AML-193 (cell line): ENCODE data around the gene CAMKMT.
"Not testable (repeated sequence)": the region's sequence is repeated elsewhere in the genome, so short reads cannot be mapped to it uniquely, and the experiment has no call there.

Experiments used
- DNase-seq, 2 experiments: peaks; one replicate each; lab custom pipeline; 2025; lab: John Stamatoyannopoulos, UW

CAMKMT gene

GRCh38 chr2:44360749-44361329 lies 908 bp upstream of the CAMKMT start:
- DNase-seq, result peak in 1 of 2 experiments; percentile 19

GRCh38 chr2:44362207-44363015 lies 664 bp downstream of the CAMKMT start:
- DNase-seq, result peak; percentile 9 to 31

- DNase-seq, result no peak
Observed at GRCh38 chr2:44364604-44365003, 2.9 kb downstream of the CAMKMT start.

- DNase-seq, result no peak
Observed at GRCh38 chr2:44367591-44367990, 5.8 kb downstream of the CAMKMT start.

DNA sequence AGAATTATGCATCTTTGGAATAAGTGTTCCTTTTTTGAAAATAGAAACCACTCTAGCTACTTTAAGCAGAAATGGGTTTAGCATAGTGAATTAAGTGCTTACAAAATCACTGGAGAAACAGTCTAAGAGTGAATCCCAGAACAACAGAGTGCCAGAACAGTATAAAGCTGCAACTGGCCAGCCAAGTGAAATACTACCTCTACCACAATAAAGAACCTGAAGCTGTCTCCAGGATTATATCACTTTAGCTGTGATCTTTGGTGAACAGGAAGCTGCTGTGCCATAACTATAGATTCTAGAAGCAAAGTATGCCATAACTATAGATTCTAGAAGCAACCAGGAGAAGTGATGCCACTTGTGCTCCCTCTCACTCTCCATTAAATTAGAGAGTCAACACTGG lies 7.6 kb downstream of the CAMKMT start:
- DNase-seq, result peak in 1 of 2 experiments; percentile 25

GRCh38 chr2:44371445-44371844 lies 9.7 kb downstream of the CAMKMT start:
- no peak for DNase-seq

- DNase-seq, result no peak
Observed at GRCh38 chr2:44372246-44372645, 10.5 kb downstream of the CAMKMT start.

DNA sequence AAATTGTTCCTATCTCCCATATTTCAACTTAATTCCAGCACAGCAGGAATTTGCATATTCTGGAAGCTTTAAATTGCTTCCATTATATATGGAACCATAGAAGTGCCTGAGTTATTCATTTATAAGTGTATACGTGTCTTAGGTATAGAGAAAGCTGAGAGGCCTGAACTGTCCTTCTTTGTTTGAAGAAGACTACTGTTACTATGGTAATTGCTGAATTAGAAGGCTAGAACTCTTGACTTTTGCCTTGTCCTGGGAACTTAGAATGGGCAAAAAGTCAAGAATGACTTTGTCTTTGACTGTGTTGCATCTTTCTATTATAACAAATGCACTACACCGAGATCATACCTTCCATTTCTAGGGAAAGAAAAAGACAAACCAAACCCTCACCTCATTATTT lies 15.7 kb downstream of the CAMKMT start:
- no peak for DNase-seq

DNA sequence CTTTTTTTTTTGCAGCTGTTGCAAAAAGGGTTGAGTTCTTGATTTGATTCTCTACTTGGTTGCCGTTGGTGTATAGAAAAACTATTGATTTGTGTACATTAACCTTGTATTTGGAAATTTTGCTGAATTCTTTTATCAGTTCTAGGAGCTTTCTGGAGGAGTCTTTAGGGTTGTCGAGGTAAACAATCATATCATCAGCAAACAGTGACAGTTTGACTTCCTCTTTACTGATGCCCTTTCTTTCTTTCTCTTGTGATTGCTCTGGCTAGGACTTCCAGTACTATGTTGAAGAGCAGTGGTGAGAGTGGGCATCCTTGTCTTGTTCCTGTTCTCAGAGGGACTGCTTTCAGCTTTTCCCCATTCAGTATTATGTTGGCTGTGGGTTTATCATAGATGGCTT lies 23.5 kb downstream of the CAMKMT start:
- not testable (repeated sequence) for DNase-seq

- DNase-seq, result no peak
Observed at GRCh38 chr2:44388877-44389276, 27.1 kb downstream of the CAMKMT start.

- DNase-seq, result peak; percentile 6 to 22
Observed at GRCh38 chr2:44389895-44390294, 28.1 kb downstream of the CAMKMT start.

DNA sequence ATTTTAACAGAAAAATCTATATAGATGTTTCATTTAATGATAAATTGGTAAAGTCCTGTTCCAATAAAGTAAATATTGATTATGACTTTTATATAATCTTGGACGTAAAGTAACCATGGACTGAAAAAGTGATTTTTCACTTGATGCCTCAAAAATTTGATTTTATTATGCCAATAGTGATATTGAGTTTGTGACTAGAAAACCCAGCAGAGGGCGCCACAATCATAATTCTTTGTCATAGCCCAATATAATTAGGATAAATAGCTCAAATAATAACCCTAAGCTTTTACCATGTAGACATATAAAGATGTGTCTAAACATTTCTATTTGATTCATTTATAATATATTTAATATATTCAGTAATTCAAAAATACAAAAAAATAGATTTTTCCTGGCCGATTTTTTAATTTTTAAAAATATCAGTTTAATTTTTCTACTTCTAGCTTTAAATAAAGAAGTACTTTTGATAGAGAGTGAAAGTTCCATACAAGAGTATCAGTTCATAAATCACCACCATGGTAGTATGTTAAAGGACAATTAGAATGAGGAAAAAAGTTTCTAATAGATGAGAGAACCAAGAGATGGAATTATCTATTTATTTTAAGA lies 30.7 kb downstream of the CAMKMT start:
- DNase-seq, result peak; percentile 37 to 40

DNA sequence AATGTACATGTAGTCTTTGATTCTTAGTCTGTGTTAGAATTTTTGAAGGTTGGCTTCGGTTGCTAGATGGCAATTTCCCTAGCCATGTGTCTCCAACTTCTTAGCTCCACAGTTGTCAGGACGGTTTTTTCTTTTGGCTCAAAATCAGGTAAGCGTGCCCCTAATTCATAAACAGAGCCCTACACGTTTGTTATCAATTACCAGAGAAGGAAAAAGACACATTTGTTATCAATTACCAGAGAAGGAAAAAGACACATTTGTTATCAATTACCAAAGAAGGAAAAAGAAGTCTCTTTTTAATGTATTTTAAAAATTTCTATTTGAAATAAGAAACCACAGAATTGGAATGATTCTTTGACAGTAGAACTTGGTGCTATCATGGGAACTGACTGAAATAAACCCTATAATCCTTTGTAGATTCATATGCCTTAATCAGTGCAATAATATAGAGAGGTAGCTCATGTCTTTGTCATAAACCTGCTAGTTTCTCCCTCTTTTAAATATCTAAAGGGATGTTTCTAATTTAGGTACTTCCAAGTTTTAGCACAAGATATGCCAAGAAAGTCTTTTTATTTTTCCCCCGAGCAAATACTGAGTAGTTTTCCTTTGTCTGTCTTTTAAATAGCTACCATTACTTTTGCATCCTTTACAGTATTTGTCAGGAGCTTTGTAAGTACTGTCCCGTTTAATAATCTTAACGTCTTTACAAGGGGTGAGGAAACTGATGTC lies 35.9 kb downstream of the CAMKMT start:
- DNase-seq, result no peak

GRCh38 chr2:44398243-44398897 lies 36.6 kb downstream of the CAMKMT start:
- DNase-seq, result no peak

DNA sequence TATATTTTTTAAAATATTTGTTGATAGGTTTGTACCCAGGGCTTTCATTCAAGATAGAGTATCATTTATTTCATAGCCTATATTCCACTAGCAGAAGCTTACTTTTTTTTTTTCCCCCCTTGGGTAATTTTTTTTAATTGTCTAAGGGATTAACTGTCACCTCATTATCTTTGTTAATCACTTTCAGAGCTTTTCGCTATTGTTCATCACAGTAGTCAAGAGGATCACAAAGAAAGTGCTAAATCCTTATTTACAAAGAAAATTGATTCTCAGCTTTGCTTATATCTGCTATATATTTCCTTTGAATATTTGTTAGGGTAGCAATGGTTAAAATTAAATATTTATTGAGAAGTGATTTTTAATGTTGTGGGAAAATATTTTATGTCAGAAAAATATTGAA lies 59.0 kb downstream of the CAMKMT start:
- no peak for DNase-seq

GRCh38 chr2:44424211-44424610 lies 62.5 kb downstream of the CAMKMT start:
- DNase-seq, result no peak

DNA sequence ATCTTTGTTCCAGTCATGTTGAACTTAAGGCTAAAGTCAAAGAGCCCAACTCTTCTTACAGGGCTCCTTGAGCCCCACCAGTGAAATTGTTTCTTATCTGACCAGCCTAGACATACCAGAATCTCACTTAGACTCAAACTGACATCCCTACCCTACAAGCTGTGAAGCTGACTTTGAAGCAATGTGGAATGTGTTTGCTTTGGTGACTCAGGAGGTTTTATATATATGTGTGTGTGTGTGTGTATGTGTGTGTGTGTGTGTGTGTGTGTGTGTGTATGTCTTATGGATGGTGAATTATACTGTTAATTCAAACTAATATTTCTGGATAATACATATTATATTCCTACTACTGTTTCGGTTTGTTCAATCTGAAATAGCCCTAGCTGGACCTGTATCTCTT lies 67.3 kb downstream of the CAMKMT start:
- DNase-seq, result no peak

DNA sequence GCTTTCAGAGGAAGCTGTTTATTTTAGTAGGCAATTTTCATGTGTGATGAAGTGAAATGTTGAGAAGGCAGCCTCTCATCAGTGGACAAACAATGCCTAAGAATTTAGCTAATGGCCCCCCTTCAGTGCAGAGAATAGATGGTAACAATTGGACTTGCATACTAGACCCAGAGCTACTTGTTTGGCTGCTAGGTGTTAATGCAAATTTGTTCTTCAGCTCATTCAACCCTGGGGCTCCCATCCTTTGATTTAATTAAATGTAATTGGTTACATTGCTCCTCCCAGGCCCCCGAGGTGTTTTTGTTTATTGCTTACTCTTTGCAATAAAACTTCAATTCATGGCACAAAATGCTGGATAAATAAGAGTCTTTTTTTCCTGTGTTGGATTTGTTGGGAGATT lies 68.6 kb downstream of the CAMKMT start:
- no peak for DNase-seq

GRCh38 chr2:44433895-44434294 lies 72.1 kb downstream of the CAMKMT start:
- no peak for DNase-seq

DNA sequence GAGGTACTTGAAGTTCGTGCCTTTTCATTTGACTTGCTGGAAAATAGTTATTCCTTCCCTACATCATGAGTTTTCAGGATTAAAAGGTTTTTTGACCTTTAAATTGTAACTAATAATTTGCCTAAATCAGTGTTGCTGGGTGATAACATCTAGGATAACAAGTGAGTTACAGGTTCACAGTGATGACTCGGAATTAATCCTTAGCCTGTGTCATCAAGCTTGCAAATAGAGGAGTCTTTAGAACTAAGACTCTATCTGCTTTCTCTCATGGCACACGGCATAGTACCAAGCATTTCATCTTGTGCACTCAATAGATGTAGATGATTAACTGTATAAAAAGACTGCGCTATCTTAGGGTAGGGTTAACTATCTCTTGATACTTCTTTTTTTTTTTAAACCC lies 79.5 kb downstream of the CAMKMT start:
- no peak for DNase-seq

DNA sequence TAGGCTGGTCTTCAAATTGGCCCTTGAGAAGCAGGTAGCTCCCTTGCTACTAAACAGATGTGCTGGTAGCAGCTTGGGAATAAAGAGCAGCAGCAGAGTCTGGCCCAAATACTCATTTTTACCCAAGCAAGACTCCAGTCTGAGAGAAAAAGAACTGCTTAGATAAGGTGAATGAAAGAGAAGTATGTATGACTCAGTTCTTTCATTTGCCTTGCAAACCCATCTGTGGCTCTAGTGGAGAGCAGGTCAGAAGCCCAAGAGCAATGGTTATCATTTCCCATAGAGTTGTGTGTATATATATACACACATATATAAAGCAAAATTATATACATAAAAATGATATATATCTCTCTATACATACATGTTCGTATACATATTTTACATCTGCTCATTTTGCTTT lies 80.3 kb downstream of the CAMKMT start:
- DNase-seq, result no peak

GRCh38 chr2:44443517-44443916 lies 81.8 kb downstream of the CAMKMT start:
- no peak for DNase-seq
